Prostate gland (tissue), 2 donors: ENCODE data around the gene SLK. TPM values are rescaled to one million over a fixed set of nuclear protein-coding genes. Genes with fewer than 3 reads are reported as not detected.

Source experiments
- DNase-seq: peaks from one replicate; pipeline ENCODE4 v3.0.0-alpha.2; 2019; ENCODE audit warnings: low spot score
- H3K27ac ChIP-seq, 2 donors: fragments of 200-600 bp; sonication (generic); 2 replicates each; pipeline ENCODE4 v1.5.1; 2017 to 2019
- H3K27me3 ChIP-seq: fragments of 200-600 bp; sonication (generic); replicated peaks from 2 replicates; pipeline ENCODE4 v1.5.1; 2019; ENCODE audit not compliant: insufficient read depth
- H3K36me3 ChIP-seq, 2 donors: fragments of 200-600 bp; sonication (generic); 1 replicate in 1 of 2; 2 replicates in 1 of 2; pipeline versions ENCODE4 v1.5.1 to v1.8.1; 2017 to 2019
- H3K4me1 ChIP-seq: fragments of 200-600 bp; sonication (generic); replicated peaks from 2 replicates; pipeline ENCODE4 v1.5.1; 2019
- H3K4me3 ChIP-seq, 2 donors: fragments of 200-600 bp; sonication (generic); 2 replicates each; pipeline ENCODE4 v1.5.1; 2017 to 2019
- H3K9me3 ChIP-seq: fragments of 200-600 bp; sonication (generic); 2 replicates; pipeline ENCODE4 v1.5.1; 2017
- CTCF ChIP-seq, 4 experiments: fragments of 200-600 bp in 2 of 4; fragments of 450-650 bp in 2 of 4; sonication (generic) in 2 of 4; IDR thresholded peaks; 1 replicate in 3 of 4; 2 replicates in 1 of 4; pipeline ENCODE4 v1.5.1; 2016 to 2019; ENCODE audit warnings: antibody characterized with exemption in 4 of 4, mild to moderate bottlenecking in 2 of 4, moderate library complexity in 2 of 4
- POLR2A ChIP-seq: fragments of 450-650 bp; IDR thresholded peaks from one replicate; pipeline ENCODE4 v1.6.1; 2016; ENCODE audit warnings: antibody characterized with exemption, mild to moderate bottlenecking
- POLR2AphosphoS5 ChIP-seq: sonication (generic); formaldehyde crosslinking; IDR thresholded peaks from one replicate; pipeline ENCODE4 v1.6.1; 2017; ENCODE audit warnings: antibody characterized with exemption
- WGBS: methylation state at CpG from one replicate; pipeline ENCODE4 v1.1.5; 2018; 5-methylcytosine and 5-hydroxymethylcytosine counted together
- intact Hi-C: fragments of 100-400 bp; cut with DNase I; formaldehyde crosslinking; loops from one replicate; pipeline ENCODE4 v1.14.2; 2022
- total RNA-seq, 2 donors: library from RNA; depleted of rRNA; stranded (reverse); fragments of >200 nt; gene quantifications; one replicate each; pipeline ENCODE4 v1.1.0, GENCODE V29; 2016

SLK gene
- total RNA-seq, 2 donors from 2014 or later, result 30.7 to 55.8 TPM

- H3K4me1 ChIP-seq, result no peaks in the 10 kb centered on the region
- no peak for DNase-seq
- intact Hi-C loops, result no loop called here
- no peak overlapping the region for H3K4me3 ChIP-seq
- TF ChIP-seq CTCF (IDR thresholded peaks at IDR 0.05) (no peak), POLR2AphosphoS5 (no peak), POLR2A (no peak)
- H3K27ac ChIP-seq, result no peak overlapping the region
- WGBS, result 58% methylated on average over 8 of the region's 8 CpGs
- H3K36me3 ChIP-seq, result peaks cover 0 to 11% of the 10 kb centered on the region in 2 donors
- no peaks in the 10 kb centered on the region for H3K9me3 ChIP-seq
- H3K27me3 ChIP-seq, result no peaks in the 10 kb centered on the region
These were observed 38.4 kb downstream of the SLK start for GRCh38 chr10:104005172-104005863.

GRCh38 chr10:104011904-104012303 is 45.0 kb downstream of the SLK start:
- Histone ChIP-seq H3K4me1 (no peaks in the 10 kb centered on the region), H3K9me3 (no peaks in the 10 kb centered on the region), H3K4me3 (no peak overlapping the region), H3K36me3 (no peaks in the 10 kb centered on the region), H3K27me3 (no peaks in the 10 kb centered on the region), H3K27ac (no peak overlapping the region)
- intact Hi-C loops, result no loop called here
- TF ChIP-seq CTCF (IDR thresholded peaks at IDR 0.05) (no peak), POLR2AphosphoS5 (no peak), POLR2A (no peak)
- DNase-seq, result no peak
- WGBS, result 37% methylated on average over 2 of the region's 2 CpGs

- intact Hi-C loops, result no loop called here
- no peak overlapping the region for H3K4me3 ChIP-seq
- no peaks in the 10 kb centered on the region for H3K27me3 ChIP-seq
- TF ChIP-seq POLR2AphosphoS5 (no peak), POLR2A (no peak), CTCF (IDR thresholded peaks at IDR 0.05) (no peak)
- H3K4me1 ChIP-seq, result no peaks in the 10 kb centered on the region
- DNase-seq, result no peak
- H3K9me3 ChIP-seq, result no peaks in the 10 kb centered on the region
- no peaks in the 10 kb centered on the region for H3K36me3 ChIP-seq
- WGBS, result 95% methylated on average over 4 of the region's 4 CpGs
- no peak overlapping the region for H3K27ac ChIP-seq
These were observed 46.5 kb downstream of the SLK start for GRCh38 chr10:104013489-104013888.

GRCh38 chr10:104014176-104014575 is 47.2 kb downstream of the SLK start:
- Histone ChIP-seq H3K4me1 (no peaks in the 10 kb centered on the region), H3K4me3 (no peak overlapping the region), H3K27me3 (no peaks in the 10 kb centered on the region), H3K36me3 (no peaks in the 10 kb centered on the region), H3K27ac (no peak overlapping the region), H3K9me3 (no peaks in the 10 kb centered on the region)
- DNase-seq, result no peak
- 79% methylated on average over 2 of the region's 2 CpGs for WGBS
- TF ChIP-seq POLR2AphosphoS5 (no peak), CTCF (IDR thresholded peaks at IDR 0.05) (no peak), POLR2A (no peak)
- intact Hi-C loops, result no loop called here

DNA sequence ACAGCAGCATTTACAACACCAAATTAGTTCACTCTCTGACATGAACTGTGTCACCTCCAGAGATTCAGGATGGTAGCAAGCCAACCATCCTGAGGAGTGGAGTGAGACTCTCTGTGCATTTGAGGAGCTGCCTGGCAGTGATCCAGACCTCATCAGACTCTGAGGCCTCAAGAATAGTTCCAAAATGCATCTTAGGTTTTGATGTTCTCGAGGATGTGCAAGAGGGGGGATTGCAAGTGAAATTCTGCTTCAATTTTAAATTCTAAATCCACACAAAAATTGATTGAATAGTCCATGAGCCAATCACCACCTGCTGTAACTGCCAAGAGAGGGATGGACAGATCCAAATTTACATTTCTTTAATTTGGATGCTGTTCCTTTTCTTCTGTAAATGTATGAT is 49.7 kb downstream of the SLK start:
- intact Hi-C loops, result no loop called here
- Histone ChIP-seq H3K36me3 (no peaks in the 10 kb centered on the region), H3K27me3 (no peaks in the 10 kb centered on the region), H3K4me3 (no peak overlapping the region), H3K4me1 (no peaks in the 10 kb centered on the region), H3K27ac (no peak overlapping the region), H3K9me3 (no peaks in the 10 kb centered on the region)
- WGBS, result 62% methylated on average over 1 of the region's 1 CpG
- DNase-seq, result no peak
- TF ChIP-seq POLR2A (no peak), CTCF (IDR thresholded peaks at IDR 0.05) (no peak), POLR2AphosphoS5 (no peak)
